ENCODE results near the gene DUSP15. TPM values are rescaled to one million over a fixed set of nuclear protein-coding genes. Genes with fewer than 3 reads are reported as not detected.

Gene DUSP15
- total RNA-seq, 1 donor from 2014 or later: 4.5 TPM

GRCh38 chr20:31908424-31908823, 38.1 kb upstream of the DUSP15 start:
- no peak overlapping the region for H3K4me3 ChIP-seq (ENCODE audit: low read depth, low read length)
- no peaks in the 10 kb centered on the region for H3K36me3 ChIP-seq (ENCODE audit: control insufficient read depth, insufficient read depth, low read length)
- DNase-seq (ENCODE audit: low read depth): no peak
- no peaks in the 10 kb centered on the region for H3K27me3 ChIP-seq (ENCODE audit: control insufficient read depth, insufficient read depth, low read length)
- no peak for TF ChIP-seq CTCF (IDR thresholded peaks at IDR 0.05; ENCODE audit: insufficient read depth, low read length, poor library complexity, severe bottlenecking)

- Histone ChIP-seq H3K36me3 (ENCODE audit: control insufficient read depth, insufficient read depth, low read length) (no peaks in the 10 kb centered on the region), H3K27me3 (ENCODE audit: control insufficient read depth, insufficient read depth, low read length) (no peaks in the 10 kb centered on the region), H3K4me3 (ENCODE audit: low read depth, low read length) (no peak overlapping the region)
- DNase-seq (ENCODE audit: low read depth): no peak
- no peak for TF ChIP-seq CTCF (IDR thresholded peaks at IDR 0.05; ENCODE audit: insufficient read depth, low read length, poor library complexity, severe bottlenecking)
Measured at GRCh38 chr20:31908016-31908415, 37.7 kb upstream of the DUSP15 start.

GRCh38 chr20:31907046-31907445, 36.7 kb upstream of the DUSP15 start:
- Histone ChIP-seq H3K36me3 (ENCODE audit: control insufficient read depth, insufficient read depth, low read length) (no peaks in the 10 kb centered on the region), H3K27me3 (ENCODE audit: control insufficient read depth, insufficient read depth, low read length) (no peaks in the 10 kb centered on the region), H3K4me3 (ENCODE audit: low read depth, low read length) (no peak overlapping the region)
- TF ChIP-seq CTCF (IDR thresholded peaks at IDR 0.05; ENCODE audit: insufficient read depth, low read length, poor library complexity, severe bottlenecking): no peak
- no peak for DNase-seq (ENCODE audit: low read depth)

- TF ChIP-seq CTCF (IDR thresholded peaks at IDR 0.05; ENCODE audit: insufficient read depth, low read length, poor library complexity, severe bottlenecking): no peak
- no peaks in the 10 kb centered on the region for H3K36me3 ChIP-seq (ENCODE audit: control insufficient read depth, insufficient read depth, low read length)
- H3K4me3 ChIP-seq (ENCODE audit: low read depth, low read length): no peak overlapping the region
- no peaks in the 10 kb centered on the region for H3K27me3 ChIP-seq (ENCODE audit: control insufficient read depth, insufficient read depth, low read length)
- DNase-seq (ENCODE audit: low read depth): no peak
Measured at GRCh38 chr20:31906001-31906400, 35.7 kb upstream of the DUSP15 start.

GRCh38 chr20:31903627-31904386, 33.5 kb upstream of the DUSP15 start:
- TF ChIP-seq CTCF (IDR thresholded peaks at IDR 0.05; ENCODE audit: insufficient read depth, low read length, poor library complexity, severe bottlenecking): no peak
- H3K36me3 ChIP-seq (ENCODE audit: control insufficient read depth, insufficient read depth, low read length): no peaks in the 10 kb centered on the region
- no peak for DNase-seq (ENCODE audit: low read depth)
- no peak overlapping the region for H3K4me3 ChIP-seq (ENCODE audit: low read depth, low read length)
- no peaks in the 10 kb centered on the region for H3K27me3 ChIP-seq (ENCODE audit: control insufficient read depth, insufficient read depth, low read length)

- DNase-seq (ENCODE audit: low read depth): no peak
- Histone ChIP-seq H3K36me3 (ENCODE audit: control insufficient read depth, insufficient read depth, low read length) (no peaks in the 10 kb centered on the region), H3K27me3 (ENCODE audit: control insufficient read depth, insufficient read depth, low read length) (no peaks in the 10 kb centered on the region), H3K4me3 (ENCODE audit: low read depth, low read length) (no peak overlapping the region)
- TF ChIP-seq CTCF (IDR thresholded peaks at IDR 0.05; ENCODE audit: insufficient read depth, low read length, poor library complexity, severe bottlenecking): no peak
Measured at GRCh38 chr20:31901615-31902014, 31.3 kb upstream of the DUSP15 start.

All from kidney epithelial cell (primary cell).